Measurements from ENCODE around the gene PCNT. TPM values are rescaled to one million over a fixed set of nuclear protein-coding genes. Genes with fewer than 3 reads are reported as not detected.

PCNT gene
- total and polyA plus RNA-seq, 9 of the 15 experiments (the other 6 are each of a cell fraction or from before 2014, with no cell fraction given), result 9.1 to 53.5 (median 31.3) TPM

DNA sequence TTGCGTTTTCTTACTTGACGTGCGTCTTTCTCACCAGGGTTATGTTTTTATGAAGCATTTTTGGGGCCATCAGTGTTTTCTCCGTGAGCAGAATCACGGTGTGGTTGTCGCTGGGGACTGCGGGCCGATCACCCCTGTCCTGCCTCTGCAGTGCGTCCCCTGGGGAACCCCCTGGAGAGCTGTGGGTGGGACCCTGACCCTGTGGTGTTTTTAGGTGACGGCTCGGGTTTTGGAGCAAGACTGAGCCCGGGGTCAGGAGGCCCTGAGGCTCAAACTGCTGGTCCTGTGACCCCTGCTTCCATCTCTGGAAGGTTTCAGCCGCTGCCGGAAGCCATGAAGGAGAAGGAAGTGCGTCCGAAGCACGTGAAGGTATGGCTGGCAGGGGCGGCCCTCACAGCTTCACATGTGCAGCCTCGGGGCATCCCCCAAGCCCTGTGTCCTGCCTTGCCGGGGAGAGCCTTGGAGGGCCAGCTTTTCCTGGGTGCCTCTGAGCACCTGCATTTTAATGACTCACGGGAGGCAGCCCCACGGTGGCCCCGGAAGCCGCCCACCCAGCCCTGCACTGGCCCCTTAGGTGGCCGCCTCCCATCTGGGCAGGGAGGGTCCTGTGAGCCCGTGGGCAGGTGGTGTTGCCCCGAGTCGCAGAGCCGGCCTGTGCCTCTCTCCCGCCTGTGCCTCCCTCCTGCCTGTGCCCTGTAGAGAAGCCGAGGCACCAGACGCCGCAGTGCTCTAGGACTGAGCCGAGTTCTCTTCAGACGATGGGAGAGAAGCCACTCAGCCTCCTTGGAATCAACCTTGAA lies 98.0 kb downstream of the PCNT start:
- no peaks in the 10 kb centered on the region for H3K9me3 ChIP-seq (replicated peaks; ENCODE audit: control insufficient read depth, insufficient read depth, low read depth, low read length)
- H4K20me1 ChIP-seq (replicated peaks; ENCODE audit: control insufficient read depth, insufficient read depth, low read length), result no peaks in the 10 kb centered on the region
- H3K36me3 ChIP-seq (ENCODE audit: control insufficient read depth, insufficient read depth, low read length), result peaks cover 54% of the 10 kb centered on the region; the same call in 2 of the 3 replicates
- DNase-seq (ENCODE audit: extremely low read depth in 1 of 4, low spot score in 3 of 4) (no peak), FAIRE-seq (no peak), ATAC-seq (no peak)
- ChIA-PET CTCF (ENCODE audit: low intra/inter-chr PET ratio) (interaction anchor here (0.6 kb wide), 1 partner anchor 221 kb away, joined by 5 read pairs; no protein-coding TSS in a partner anchor), POLR2A (interaction anchor here (0.6 to 0.7 kb wide), 2 partner anchors 9 to 34 kb away, joined by 3 read pairs; no protein-coding TSS in a partner anchor)
- intact Hi-C loops (cut with micrococcal nuclease), result no loop called here
- H3K9ac ChIP-seq (ENCODE audit: insufficient read depth in 1 of 2, low read depth in 2 of 2, low read length in 2 of 2), result peak overlapping the region in 1 of 2 experiments; percentile 28; a peak in 1 of 4 replicates
- H3K4me1 ChIP-seq (replicated peaks in 1 of 2; ENCODE audit: control insufficient read depth in 2 of 2, insufficient read depth in 2 of 2, low read length in 2 of 2), result peaks cover 0 to 16% of the 10 kb centered on the region in 2 experiments; a peak in 1 of 5 replicates
- H3K9me1 ChIP-seq (ENCODE audit: control insufficient read depth, insufficient read depth, low read length), result no peaks in the 10 kb centered on the region
- BruUV-seq (replicated peaks), result no TSS peak
- H3K27me3 ChIP-seq (ENCODE audit: control insufficient read depth in 2 of 2, insufficient read depth in 2 of 2, low read length in 2 of 2), result no peaks in the 10 kb centered on the region
- 94% methylated on average over 32 of the region's 35 CpGs for WGBS (ENCODE audit: insufficient coverage, low coverage, missing lambda C conversion rate)
- no peak overlapping the region for H3K27ac ChIP-seq (ENCODE audit: extremely low read depth, low read depth, low read length)
- no peak overlapping the region for H3K4me3 ChIP-seq
- no peaks in the 10 kb centered on the region for H3K79me2 ChIP-seq (ENCODE audit: control insufficient read depth, insufficient read depth, low read length)
- H3K4me2 ChIP-seq (ENCODE audit: insufficient read depth, low read length), result no peak overlapping the region
- in situ Hi-C loops (cut with MboI), result no loop called here
- TF ChIP-seq SAFB (IDR thresholded peaks at IDR 0.05; ENCODE audit: borderline replicate concordance, low read depth, low read length) (no peak), POLR2G (IDR thresholded peaks at IDR 0.05; ENCODE audit: low read depth, low read length) (0 out of 2 replicates have a peak, but pooled peaks have one; percentile 1)
- H2AFZ ChIP-seq (ENCODE audit: low read depth, low read length), result no peak overlapping the region

DNA sequence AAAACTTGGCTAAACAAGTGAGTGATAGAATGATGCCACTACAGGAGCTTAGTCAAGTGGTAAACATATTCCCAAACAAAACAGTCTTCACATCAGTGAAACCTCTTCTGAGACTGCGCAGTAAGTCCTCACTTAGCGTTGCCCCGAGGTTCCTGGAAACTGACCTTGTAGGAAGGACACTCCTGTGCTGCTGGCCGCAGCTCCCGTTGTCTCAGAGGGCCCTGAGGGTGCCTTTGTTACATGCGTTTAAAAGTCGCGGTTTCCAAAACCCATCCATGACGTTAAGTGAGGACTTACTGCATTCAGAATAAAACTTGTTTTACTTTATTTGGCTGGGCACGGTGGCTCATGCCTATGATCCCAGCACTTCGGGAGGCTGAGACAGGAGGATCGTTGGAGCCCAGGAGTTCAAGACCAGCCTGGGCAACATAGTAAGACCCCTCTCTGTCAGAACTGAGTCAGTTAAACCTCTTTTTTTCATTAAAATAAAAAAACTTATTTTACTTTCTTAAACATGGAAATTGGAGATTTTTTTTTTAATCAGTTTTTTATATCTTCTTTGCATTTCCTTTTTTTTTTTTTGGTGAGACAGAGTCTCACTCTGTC lies 98.8 kb downstream of the PCNT start:
- no peaks in the 10 kb centered on the region for H3K9me1 ChIP-seq (ENCODE audit: control insufficient read depth, insufficient read depth, low read length)
- H3K4me2 ChIP-seq (ENCODE audit: insufficient read depth, low read length), result no peak overlapping the region
- in situ Hi-C loops (cut with MboI) (no loop called here), intact Hi-C loops (cut with micrococcal nuclease) (no loop called here)
- no peaks in the 10 kb centered on the region for H4K20me1 ChIP-seq (replicated peaks; ENCODE audit: control insufficient read depth, insufficient read depth, low read length)
- ATAC-seq, result no peak
- no peaks in the 10 kb centered on the region for H3K27me3 ChIP-seq (ENCODE audit: control insufficient read depth in 2 of 2, insufficient read depth in 2 of 2, low read length in 2 of 2)
- no peak overlapping the region for H3K9ac ChIP-seq (ENCODE audit: insufficient read depth in 1 of 2, low read depth in 2 of 2, low read length in 2 of 2)
- no TSS peak for BruUV-seq (replicated peaks)
- no peaks in the 10 kb centered on the region for H3K79me2 ChIP-seq (ENCODE audit: control insufficient read depth, insufficient read depth, low read length)
- no peak overlapping the region for H3K27ac ChIP-seq (ENCODE audit: extremely low read depth, low read depth, low read length)
- ChIA-PET CTCF (ENCODE audit: low intra/inter-chr PET ratio) (no interaction called here), POLR2A (interaction anchor here (0.6 kb wide), 1 partner anchor 34 kb away, joined by 3 read pairs; no protein-coding TSS in a partner anchor)
- peaks cover 57% of the 10 kb centered on the region for H3K36me3 ChIP-seq (ENCODE audit: control insufficient read depth, insufficient read depth, low read length)
- TF ChIP-seq, protein P1, sequence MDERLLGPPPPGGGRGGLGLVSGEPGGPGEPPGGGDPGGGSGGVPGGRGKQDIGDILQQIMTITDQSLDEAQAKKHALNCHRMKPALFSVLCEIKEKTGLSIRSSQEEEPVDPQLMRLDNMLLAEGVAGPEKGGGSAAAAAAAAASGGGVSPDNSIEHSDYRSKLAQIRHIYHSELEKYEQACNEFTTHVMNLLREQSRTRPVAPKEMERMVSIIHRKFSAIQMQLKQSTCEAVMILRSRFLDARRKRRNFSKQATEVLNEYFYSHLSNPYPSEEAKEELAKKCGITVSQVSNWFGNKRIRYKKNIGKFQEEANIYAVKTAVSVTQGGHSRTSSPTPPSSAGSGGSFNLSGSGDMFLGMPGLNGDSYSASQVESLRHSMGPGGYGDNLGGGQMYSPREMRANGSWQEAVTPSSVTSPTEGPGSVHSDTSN (CRISPR knock-in tag; IDR thresholded peaks at IDR 0.05; ENCODE audit: low read depth), result no peak
- TF ChIP-seq, protein P1 (tag; conservative IDR thresholded peaks at IDR 0.05; ENCODE audit: low read depth), result no peak
- peak; percentile 27; the same call in 1 of the 2 replicates for TF ChIP-seq ZNF121 (CRISPR knock-in tag; conservative IDR thresholded peaks at IDR 0.05)
- 94% methylated on average over 12 of the region's 12 CpGs for WGBS (ENCODE audit: insufficient coverage, low coverage, missing lambda C conversion rate)
- H3K9me3 ChIP-seq (replicated peaks; ENCODE audit: control insufficient read depth, insufficient read depth, low read depth, low read length), result no peaks in the 10 kb centered on the region
- FAIRE-seq, result peak; percentile 79
- H3K4me3 ChIP-seq, result no peak overlapping the region
- no peak overlapping the region for H2AFZ ChIP-seq (ENCODE audit: low read depth, low read length)
- no peak for DNase-seq (ENCODE audit: extremely low read depth in 1 of 4, low spot score in 3 of 4)
- peaks cover 0 to 16% of the 10 kb centered on the region in 2 experiments; a peak in 1 of 5 replicates for H3K4me1 ChIP-seq (replicated peaks in 1 of 2; ENCODE audit: control insufficient read depth in 2 of 2, insufficient read depth in 2 of 2, low read length in 2 of 2)
